GM12892 (cell line): Measurements from ENCODE around the gene PIAS4.
A peak's percentile ranks its signal among the peaks of the same experiment; 100 is the strongest.

Experiments
- DNase-seq: peaks from one replicate; pipeline ENCODE4 v3.0.0; 2011; ENCODE audit not compliant: insufficient read length
- FAIRE-seq: peaks from 2 replicates; lab custom pipeline; 2011; peaks lifted over from hg19 to GRCh38; lab: Jason Lieb, UNC
- POLR2A ChIP-seq: IDR thresholded peaks from 2 replicates; pipeline ENCODE4 v1.6.1; 2011; ENCODE audit warnings: low read depth, low read length, control low read depth
- POLR2AphosphoS5 ChIP-seq: IDR thresholded peaks from 2 replicates; pipeline ENCODE4 v1.6.1; 2011; ENCODE audit warnings: low read depth, low read length, control low read depth
- TAF1 ChIP-seq: IDR thresholded peaks from 2 replicates; pipeline ENCODE4 v1.6.1; 2011; ENCODE audit warnings: low read depth, mild to moderate bottlenecking, control low read depth, low read length, borderline replicate concordance

PIAS4 gene

DNA sequence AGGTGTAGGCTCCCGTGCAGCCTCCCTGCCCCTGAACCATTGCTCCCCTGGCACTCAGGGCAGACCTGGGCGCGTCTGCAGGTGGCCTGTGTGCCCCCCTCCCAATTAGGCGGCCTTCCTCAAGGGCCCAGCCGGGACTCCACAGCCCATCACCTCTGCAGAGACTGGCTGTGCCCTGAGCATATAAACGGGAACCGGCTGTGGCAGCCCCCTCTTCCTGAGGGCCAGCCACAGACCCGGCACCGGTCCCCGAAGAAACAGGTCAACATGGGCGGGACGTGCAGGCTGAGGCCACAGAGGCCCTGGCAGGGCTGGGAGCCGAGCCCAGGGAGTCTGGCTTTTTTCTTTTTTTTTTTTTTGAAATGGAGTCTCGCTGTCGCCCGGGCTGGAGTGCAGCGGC lies 12.0 kb downstream of the PIAS4 start:
- FAIRE-seq, result no peak
- TF ChIP-seq POLR2A (no peak), POLR2AphosphoS5 (no peak), TAF1 (no peak)
- no peak for DNase-seq

- DNase-seq (no peak), FAIRE-seq (no peak)
- TF ChIP-seq POLR2A, result no peak
- no peak for TF ChIP-seq POLR2AphosphoS5
- no peak for TF ChIP-seq TAF1
Measured at GRCh38 chr19:4023600-4024398, 16.3 kb downstream of the PIAS4 start.

- DNase-seq (no peak), FAIRE-seq (no peak)
- TF ChIP-seq POLR2AphosphoS5 (no peak), POLR2A (no peak), TAF1 (no peak)
Measured at GRCh38 chr19:4025317-4025716, 17.8 kb downstream of the PIAS4 start.

GRCh38 chr19:4027146-4027545 lies 19.6 kb downstream of the PIAS4 start:
- TF ChIP-seq POLR2AphosphoS5 (no peak), TAF1 (no peak), POLR2A (no peak)
- FAIRE-seq (no peak), DNase-seq (no peak)

- TF ChIP-seq POLR2AphosphoS5 (no peak), POLR2A (0 out of 2 replicates have a peak, but pooled peaks have one; percentile 1)
- DNase-seq (no peak), FAIRE-seq (no peak)
Measured at GRCh38 chr19:4028334-4029246, 21.1 kb downstream of the PIAS4 start.

GRCh38 chr19:4029247-4029614 lies 21.7 kb downstream of the PIAS4 start:
- FAIRE-seq, result no peak
- TF ChIP-seq POLR2AphosphoS5 (no peak), POLR2A (0 out of 2 replicates have a peak, but pooled peaks have one; percentile 4)
- no peak for DNase-seq

DNA sequence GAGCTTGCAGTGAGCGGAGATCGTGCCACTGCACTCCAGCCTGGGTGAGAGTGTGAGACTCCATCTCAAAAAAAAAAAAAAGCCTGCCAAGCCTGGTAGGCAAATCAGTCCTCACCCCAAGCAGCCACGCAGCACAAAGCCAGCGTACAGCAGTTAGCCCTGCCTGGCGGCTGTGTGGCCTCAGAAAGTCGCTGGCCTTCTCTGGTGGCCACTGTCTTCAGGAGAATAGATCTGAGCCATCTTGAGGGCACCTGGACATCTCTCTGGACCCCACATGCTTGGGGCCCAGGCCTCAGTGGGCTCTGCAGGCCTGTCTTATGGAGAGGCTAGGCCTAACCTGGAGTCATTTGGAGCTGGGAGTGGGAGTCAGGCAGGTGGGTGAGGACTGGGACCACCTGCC lies 23.0 kb downstream of the PIAS4 start:
- FAIRE-seq (no peak), DNase-seq (no peak)

GRCh38 chr19:4030981-4031380 lies 23.4 kb downstream of the PIAS4 start:
- FAIRE-seq (no peak), DNase-seq (no peak)
- TF ChIP-seq POLR2AphosphoS5 (no peak), POLR2A (no peak)

More for the DNA sequence above, 23.0 kb downstream of the PIAS4 start:
- TF ChIP-seq TAF1, result no peak
- TF ChIP-seq POLR2A, result no peak

DNA sequence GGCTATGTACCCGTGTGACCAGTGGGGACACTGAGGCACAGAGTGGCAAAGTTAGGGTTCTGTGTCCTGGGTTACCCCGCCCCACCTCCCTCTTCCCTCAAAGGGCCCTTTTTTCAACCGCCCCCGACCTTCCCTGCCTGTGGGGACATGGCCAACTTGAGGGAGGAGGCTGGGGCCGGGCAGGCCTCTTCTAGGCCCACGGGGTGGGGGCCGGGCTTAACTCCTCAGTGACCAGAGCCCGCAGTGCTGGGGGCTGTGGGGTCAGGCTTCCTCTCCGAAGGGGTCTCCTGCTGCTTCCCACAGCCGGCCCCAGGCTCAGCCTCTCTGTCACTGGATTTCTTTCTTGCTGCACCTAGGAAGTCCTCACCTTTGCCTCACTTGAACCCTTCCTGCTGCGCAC lies 23.9 kb downstream of the PIAS4 start:
- DNase-seq, result no peak
- no peak for FAIRE-seq
- TF ChIP-seq POLR2A (no peak), POLR2AphosphoS5 (no peak), TAF1 (no peak)

- DNase-seq, result no peak
- FAIRE-seq, result no peak
- TF ChIP-seq POLR2A (no peak), POLR2AphosphoS5 (no peak), TAF1 (no peak)
Measured at GRCh38 chr19:4032436-4032835, 24.9 kb downstream of the PIAS4 start.

DNA sequence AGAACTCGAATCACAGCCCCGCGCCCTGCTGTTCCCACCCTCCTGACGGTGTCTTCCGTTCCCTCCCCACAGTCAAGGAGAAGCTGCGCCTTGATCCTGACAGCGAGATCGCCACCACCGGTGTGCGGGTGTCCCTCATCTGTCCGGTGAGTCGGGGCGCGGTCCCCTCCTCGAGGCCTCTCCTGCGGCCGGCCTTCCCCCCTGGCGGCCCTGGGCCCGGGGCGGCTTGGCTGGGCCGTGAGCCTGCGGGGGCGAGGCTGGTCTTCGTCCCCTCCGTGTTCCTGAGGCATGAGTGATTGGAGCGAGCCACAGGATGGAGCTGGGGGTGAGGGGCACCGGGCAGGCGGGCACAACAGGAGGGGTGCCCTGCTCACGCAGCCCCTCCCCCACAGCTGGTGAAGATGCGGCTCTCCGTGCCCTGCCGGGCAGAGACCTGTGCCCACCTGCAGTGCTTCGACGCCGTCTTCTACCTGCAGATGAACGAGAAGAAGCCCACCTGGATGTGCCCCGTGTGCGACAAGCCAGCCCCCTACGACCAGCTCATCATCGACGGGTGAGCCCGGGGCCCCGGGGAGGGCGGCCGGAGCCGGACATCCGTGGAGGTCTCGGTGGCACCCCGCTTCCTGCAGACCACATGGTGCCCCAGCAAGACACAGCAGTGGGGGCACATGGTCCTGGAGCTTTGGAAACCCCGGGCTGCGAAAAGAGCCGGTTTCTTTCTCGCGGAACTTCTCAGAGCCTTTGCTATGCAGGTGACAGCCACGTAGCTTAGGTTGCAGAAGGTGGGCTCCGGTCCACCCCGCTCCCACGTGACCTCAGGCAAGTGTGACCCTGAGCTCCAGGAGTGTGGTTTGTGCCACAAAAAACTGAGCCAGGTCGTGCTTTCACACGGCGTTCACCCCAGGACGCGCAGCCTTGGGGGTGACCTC lies 25.8 kb downstream of the PIAS4 start:
- TF ChIP-seq POLR2AphosphoS5 (no peak), TAF1 (no peak), POLR2A (no peak)
- no peak for FAIRE-seq
- no peak for DNase-seq
